Raji (cell line): Measurements from ENCODE around the gene MKLN1.

Experiments used
- POLR2A ChIP-seq: IDR thresholded peaks from 2 replicates; pipeline ENCODE4 v1.6.1; 2011; ENCODE audit warnings: low read depth, low read length, control low read depth; ENCODE audit not compliant: insufficient read depth

Gene MKLN1

GRCh38 chr7:131327626-131328376, at the start of gene MKLN1:
MKLN1 (plus strand) TSS chr7:131327876; CDS start chr7:131327900, 24 bp downstream.
- peak; percentile 89 for TF ChIP-seq POLR2A

- no peak for TF ChIP-seq POLR2A
Observed at GRCh38 chr7:131279044-131279443, 48.6 kb upstream of the MKLN1 start.

GRCh38 chr7:131281266-131282048, 46.2 kb upstream of the MKLN1 start:
- no peak for TF ChIP-seq POLR2A

- no peak for TF ChIP-seq POLR2A
Observed at GRCh38 chr7:131284702-131285419, 42.8 kb upstream of the MKLN1 start.

GRCh38 chr7:131285556-131285955, 42.1 kb upstream of the MKLN1 start:
- TF ChIP-seq POLR2A, result no peak

- TF ChIP-seq POLR2A, result no peak
Observed at GRCh38 chr7:131288450-131288849, 39.2 kb upstream of the MKLN1 start.

GRCh38 chr7:131289051-131289450, 38.6 kb upstream of the MKLN1 start:
- no peak for TF ChIP-seq POLR2A

GRCh38 chr7:131292141-131292905, 35.4 kb upstream of the MKLN1 start:
- no peak for TF ChIP-seq POLR2A

GRCh38 chr7:131293018-131293417, 34.7 kb upstream of the MKLN1 start:
- TF ChIP-seq POLR2A, result no peak

- TF ChIP-seq POLR2A, result no peak
Observed at GRCh38 chr7:131294553-131294952, 33.1 kb upstream of the MKLN1 start.

- no peak for TF ChIP-seq POLR2A
Observed at GRCh38 chr7:131298608-131298992, 29.1 kb upstream of the MKLN1 start.

- no peak for TF ChIP-seq POLR2A
Observed at GRCh38 chr7:131299074-131299473, 28.6 kb upstream of the MKLN1 start.

GRCh38 chr7:131300078-131300477, 27.6 kb upstream of the MKLN1 start:
- no peak for TF ChIP-seq POLR2A

GRCh38 chr7:131300572-131301466, 26.9 kb upstream of the MKLN1 start:
- no peak for TF ChIP-seq POLR2A
